Breast epithelium (tissue), 3 donors: Measurements from ENCODE around the gene ARMC9.

Source experiments
- CTCF ChIP-seq, 3 donors: fragments of 450-650 bp; IDR thresholded peaks; one replicate each; pipeline ENCODE4 v1.5.1; 2016 to 2017; ENCODE audit warnings: antibody characterized with exemption in 3 of 3, mild to moderate bottlenecking in 3 of 3, moderate library complexity in 3 of 3
- POLR2A ChIP-seq: fragments of 450-650 bp; IDR thresholded peaks from one replicate; pipeline ENCODE4 v1.6.1; 2016; ENCODE audit warnings: antibody characterized with exemption, mild to moderate bottlenecking, moderate library complexity

- no peak for TF ChIP-seq CTCF (IDR thresholded peaks at IDR 0.05)
- no peak for TF ChIP-seq POLR2A
Observed at GRCh38 chr2:231203087-231203486, 4.7 kb downstream of the ARMC9 start.
